K562 treated with DMSO at 1 percent for 12 hours (cell line): Measurements from ENCODE around the gene ZC3HAV1. TPM values are rescaled to one million over a fixed set of nuclear protein-coding genes. Genes with fewer than 3 reads are reported as not detected.

Experiments used
- total RNA-seq: library from RNA; unstranded; fragments of 300-600 nt; gene quantifications from 2 replicates; pipeline ENCODE4 v1.2.3, GENCODE V29; 2022; ENCODE audit not compliant: insufficient read depth

Gene ZC3HAV1
- total RNA-seq: 14.1 and 40.1 TPM in 2 replicates

GRCh38 chr7:139109188-139109982, at the start of gene ZC3HAV1:
Gene ZC3HAV1 (minus strand): TSS chr7:139109720. CDS start chr7:139109331, 389 bp downstream.

GRCh38 chr7:139035586-139036353, 73.8 kb downstream of the ZC3HAV1 start, which contains the start of gene ZC3HAV1L:
Gene ZC3HAV1L (minus strand): TSS chr7:139036042. CDS start chr7:139036017, 25 bp downstream.

Other genes with a start within 250 kb of the ZC3HAV1 start
- 0.56 TPM in 1 of 2 replicates, not detected in the other for gene KIAA1549, start 128.3 kb downstream of the ZC3HAV1 start, total RNA-seq
- not detected in 2 replicates for gene ZC3HAV1L, start 73.7 kb downstream of the ZC3HAV1 start, total RNA-seq
- 0.83 and 8.3 TPM in 2 replicates for gene UBN2, start 121.5 kb upstream of the ZC3HAV1 start, total RNA-seq
- 22.2 and 24.7 TPM in 2 replicates for gene FMC1, start 231.6 kb upstream of the ZC3HAV1 start, total RNA-seq